ENCODE data around the gene TAF15.

DNA sequence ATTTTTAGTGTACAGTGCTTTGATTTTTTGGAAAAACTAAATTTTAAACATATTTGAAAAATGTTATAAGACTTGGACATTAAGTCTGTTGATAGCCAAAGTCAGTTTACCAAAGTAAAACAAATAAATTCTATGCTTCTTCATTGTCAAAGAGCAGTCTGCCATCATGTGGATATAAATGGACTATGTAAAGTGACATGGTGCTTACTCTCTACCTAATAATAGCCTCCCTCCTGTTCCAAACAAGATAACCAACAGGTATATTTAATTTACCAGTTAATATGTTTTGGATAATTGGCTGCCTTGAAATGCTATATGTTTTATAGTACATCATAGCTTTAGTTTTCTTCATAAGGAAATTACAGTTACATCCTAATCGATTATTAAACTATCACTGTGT, 15.9 kb downstream of the TAF15 start:
- TF ChIP-seq, protein P1, sequence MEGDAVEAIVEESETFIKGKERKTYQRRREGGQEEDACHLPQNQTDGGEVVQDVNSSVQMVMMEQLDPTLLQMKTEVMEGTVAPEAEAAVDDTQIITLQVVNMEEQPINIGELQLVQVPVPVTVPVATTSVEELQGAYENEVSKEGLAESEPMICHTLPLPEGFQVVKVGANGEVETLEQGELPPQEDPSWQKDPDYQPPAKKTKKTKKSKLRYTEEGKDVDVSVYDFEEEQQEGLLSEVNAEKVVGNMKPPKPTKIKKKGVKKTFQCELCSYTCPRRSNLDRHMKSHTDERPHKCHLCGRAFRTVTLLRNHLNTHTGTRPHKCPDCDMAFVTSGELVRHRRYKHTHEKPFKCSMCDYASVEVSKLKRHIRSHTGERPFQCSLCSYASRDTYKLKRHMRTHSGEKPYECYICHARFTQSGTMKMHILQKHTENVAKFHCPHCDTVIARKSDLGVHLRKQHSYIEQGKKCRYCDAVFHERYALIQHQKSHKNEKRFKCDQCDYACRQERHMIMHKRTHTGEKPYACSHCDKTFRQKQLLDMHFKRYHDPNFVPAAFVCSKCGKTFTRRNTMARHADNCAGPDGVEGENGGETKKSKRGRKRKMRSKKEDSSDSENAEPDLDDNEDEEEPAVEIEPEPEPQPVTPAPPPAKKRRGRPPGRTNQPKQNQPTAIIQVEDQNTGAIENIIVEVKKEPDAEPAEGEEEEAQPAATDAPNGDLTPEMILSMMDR (IDR thresholded peaks at IDR 0.05), result no peak
- TF ChIP-seq POLR2AphosphoS5 (IDR thresholded peaks at IDR 0.05) (no peak), EP300 (IDR thresholded peaks at IDR 0.05) (no peak)

Data from sigmoid colon (tissue), 4 donors.